Esophagus squamous epithelium (tissue), 5 donors: Measurements from ENCODE around the gene IP6K1. TPM values are rescaled to one million over a fixed set of nuclear protein-coding genes. Genes with fewer than 3 reads are reported as not detected.

Experiments
- DNase-seq: peaks from one replicate; lab custom pipeline; 2025; lab: John Stamatoyannopoulos, UW
- H3K27ac ChIP-seq, 4 donors: fragments of 200-600 bp; sonication (generic); one replicate each; pipeline ENCODE4 v1.5.1; 2016 to 2019; ENCODE audit warnings: mild to moderate bottlenecking in 1 of 4
- H3K27me3 ChIP-seq, 4 donors: fragments of 200-600 bp; sonication (generic); 1 replicate in 3 of 4; 2 replicates in 1 of 4; pipeline versions ENCODE4 v1.5.1 to v1.6.0; 2017 to 2021; ENCODE audit warnings: antibody characterized with exemption in 1 of 4
- H3K36me3 ChIP-seq, 3 donors: fragments of 200-600 bp; sonication (generic); one replicate each; pipeline ENCODE4 v1.5.1; 2016 to 2019
- H3K4me1 ChIP-seq, 3 donors: fragments of 200-600 bp; sonication (generic); one replicate each; pipeline ENCODE4 v1.5.1; 2017 to 2019
- H3K4me3 ChIP-seq, 4 donors: fragments of 200-600 bp; sonication (generic); 1 replicate in 3 of 4; 2 replicates in 1 of 4; pipeline ENCODE4 v1.5.1; 2016 to 2019; ENCODE audit warnings: mild to moderate bottlenecking in 2 of 4, moderate library complexity in 1 of 4
- H3K9me3 ChIP-seq, 3 donors: fragments of 200-600 bp; sonication (generic); one replicate each; pipeline ENCODE4 v1.5.1; 2016 to 2019
- CTCF ChIP-seq, 6 experiments: fragments of 450-650 bp in 4 of 6; fragments of 200-600 bp in 2 of 6; sonication (generic) in 2 of 6; IDR thresholded peaks; one replicate each; pipeline ENCODE4 v1.5.1; 2016 to 2019; ENCODE audit warnings: antibody characterized with exemption in 6 of 6, mild to moderate bottlenecking in 4 of 6, moderate library complexity in 4 of 6
- POLR2A ChIP-seq, 4 donors: fragments of 450-650 bp; IDR thresholded peaks; one replicate each; pipeline ENCODE4 v1.6.1; 2017; ENCODE audit warnings: antibody characterized with exemption in 4 of 4, mild to moderate bottlenecking in 4 of 4, moderate library complexity in 3 of 4
- WGBS, 2 donors: methylation state at CpG; one replicate each; pipeline ENCODE4 v1.1.5; 2018; 5-methylcytosine and 5-hydroxymethylcytosine counted together
- intact Hi-C: fragments of 100-400 bp; cut with DNase I; formaldehyde crosslinking; loops from one replicate; pipeline ENCODE4 v1.15.0; 2022
- small RNA-seq, 4 donors: library from RNA; depleted of rRNA; stranded (forward); fragments of <200 nt; gene quantifications; one replicate each; pipeline ENCODE3, GENCODE V24; 2016
- total RNA-seq, 4 donors: library from RNA; depleted of rRNA; stranded (reverse); fragments of >200 nt; gene quantifications; one replicate each; pipeline ENCODE4 v1.1.0, GENCODE V29; 2016
- donor health status: DM: yes; HTN: yes; CAD: no.

The IP6K1 gene
- total RNA-seq, 4 donors from 2014 or later = 23.0 to 35.1 (median 28.1) TPM

DNA sequence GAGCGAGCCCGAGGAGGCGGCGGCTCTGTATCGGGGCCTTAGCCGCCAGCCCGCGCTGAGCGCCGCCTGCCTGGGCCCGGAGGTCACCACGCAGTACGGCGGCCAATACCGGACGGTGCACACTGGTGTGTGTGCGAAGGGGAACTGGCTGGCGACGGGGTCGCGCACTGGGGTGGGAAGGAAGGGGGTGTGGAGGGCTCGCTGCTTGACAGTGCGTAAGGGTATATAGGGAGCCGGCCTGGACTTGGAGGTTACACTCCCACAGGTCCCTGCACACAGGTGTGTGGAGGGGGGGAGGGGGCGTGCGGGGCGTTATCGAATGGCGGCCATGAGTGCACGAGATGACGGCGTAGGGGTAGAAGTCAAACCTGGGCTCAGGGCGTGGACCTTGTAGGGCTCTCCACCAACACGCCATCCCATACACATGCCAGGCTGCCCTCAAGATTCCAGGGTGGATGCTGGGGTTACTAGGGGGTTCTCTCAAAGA is 111.8 kb downstream of the IP6K1 start:
- peaks cover 12 to 41% (median 27%) of the 10 kb centered on the region in 3 donors for H3K36me3 ChIP-seq
- H3K4me3 ChIP-seq = peak overlapping the region; percentile 66 to 93 (median 85)
- intact Hi-C loops = loop anchor here (5.0 kb wide), 1 partner anchor 137 kb away; no protein-coding TSS in a partner anchor
- H3K9me3 ChIP-seq = no peaks in the 10 kb centered on the region
- no peaks in the 10 kb centered on the region for H3K27me3 ChIP-seq
- peak overlapping the region; percentile 83 to 97 (median 97) for H3K27ac ChIP-seq
- WGBS, 2 donors = 0 to 3% methylated on average over 1 to 8 of the region's 34 CpGs
- no peak for DNase-seq
- TF ChIP-seq POLR2A (IDR thresholded peaks at IDR 0.05) (no peak), CTCF (IDR thresholded peaks at IDR 0.05) (peak in 3 of 6 experiments; percentile 2 to 22 (median 4))
- peaks cover 14 to 29% (median 19%) of the 10 kb centered on the region in 3 donors for H3K4me1 ChIP-seq

Small RNA genes within 50 kb of the gene (small RNA-seq; reads per million reads assigned to genes)
- gene AMIGO3 = 0 reads per million in 4 donors
- 0 reads per million in 4 donors for gene COX6CP14

Other genes starting within 250 kb of the IP6K1 start
- under 1 TPM; 0.11 to 0.19 (median 0.16) TPM for gene BSN, start 232.1 kb downstream of the IP6K1 start, total RNA-seq
- 100 to 1,000 TPM in 1 of 4 donors, 10 to 100 TPM in 3; 60.7 to 102 (median 89.4) TPM for gene APEH, start 112.2 kb downstream of the IP6K1 start, total RNA-seq
- gene MST1, start 97.1 kb downstream of the IP6K1 start, total RNA-seq = 10 to 100 TPM in 1 of 4 donors, 1 to 10 TPM in 3; 2.3 to 12.2 (median 2.7) TPM
- gene RNF123, start 97.0 kb downstream of the IP6K1 start, total RNA-seq = 10 to 100 TPM; 14.7 to 21.8 (median 15.8) TPM
- gene AMIGO3, start 66.9 kb downstream of the IP6K1 start, total RNA-seq = 1 to 10 TPM in 2 of 4 donors, not detected in 2; 1.3 to 2.2 TPM
- 10 to 100 TPM; 17.7 to 49.7 (median 33.8) TPM for gene GMPPB, start 62.6 kb downstream of the IP6K1 start, total RNA-seq
- not detected for gene CDHR4, start 13.3 kb upstream of the IP6K1 start, total RNA-seq
- 10 to 100 TPM; 15.2 to 23.3 (median 19.9) TPM for gene INKA1, start 16.7 kb upstream of the IP6K1 start, total RNA-seq
- gene UBA7, start 27.4 kb upstream of the IP6K1 start, total RNA-seq = 10 to 100 TPM in 3 of 4 donors, 1 to 10 TPM in 1; 8.1 to 43.3 (median 33.8) TPM
- 10 to 100 TPM in 1 of 4 donors, 1 to 10 TPM in 3; 2.3 to 10.1 (median 4.1) TPM for gene TRAIP, start 70.0 kb upstream of the IP6K1 start, total RNA-seq
- under 1 TPM in 1 of 4 donors, not detected in 3; 0.19 TPM for gene CAMKV, start 83.4 kb upstream of the IP6K1 start, total RNA-seq
- 10 to 100 TPM in 3 of 4 donors, 1 to 10 TPM in 1; 5.4 to 26.5 (median 14.5) TPM for gene MST1R, start 117.3 kb upstream of the IP6K1 start, total RNA-seq
- 10 to 100 TPM; 12.9 to 17.2 (median 14.1) TPM for gene MON1A, start 143.3 kb upstream of the IP6K1 start, total RNA-seq
- 10 to 100 TPM; 32.2 to 85.1 (median 42.7) TPM for gene RBM6, start 153.6 kb upstream of the IP6K1 start, total RNA-seq